Adrenal gland (tissue), 12 donors: ENCODE results near the gene IL17RD. TPM values are rescaled to one million over a fixed set of nuclear protein-coding genes. Genes with fewer than 3 reads are reported as not detected.

Experiments
- DNase-seq, 7 donors: peaks; one replicate each; pipeline ENCODE4 v3.0.0-alpha.2; 2019 to 2020
- H3K27ac ChIP-seq, 5 donors: fragments of 200-600 bp; sonication (generic) in 4 of 5; 1 replicate in 3 of 5; 2 replicates in 2 of 5; pipeline versions ENCODE4 v1.5.1 to v1.8.0; 2016 to 2020; ENCODE audit warnings: mild to moderate bottlenecking in 1 of 5
- H3K27me3 ChIP-seq: fragments of 200-600 bp; 2 replicates; pipeline ENCODE4 v1.8.0; 2021
- H3K36me3 ChIP-seq, 2 donors: fragments of 200-600 bp; replicated peaks in 1 of 2; 1 replicate in 1 of 2; 2 replicates in 1 of 2; pipeline versions ENCODE4 v1.5.1 to v1.8.0; 2018 to 2022
- H3K4me1 ChIP-seq, 2 donors: fragments of 200-600 bp; replicated peaks in 1 of 2; 1 replicate in 1 of 2; 2 replicates in 1 of 2; pipeline versions ENCODE4 v1.5.1 to v1.8.0; 2018 to 2021
- H3K4me3 ChIP-seq, 4 donors: fragments of 200-600 bp; sonication (generic) in 3 of 4; one replicate each; pipeline ENCODE4 v1.5.1; 2016 to 2018
- H3K9me3 ChIP-seq, 3 donors: fragments of 200-600 bp; sonication (generic) in 1 of 3; replicated peaks in 1 of 3; 1 replicate in 2 of 3; 2 replicates in 1 of 3; pipeline versions ENCODE4 v1.5.1 to v1.8.0; 2016 to 2021
- CTCF ChIP-seq, 6 experiments: fragments of 450-650 bp in 4 of 6; fragments of 200-600 bp in 2 of 6; sonication (generic) in 1 of 6; IDR thresholded peaks; 1 replicate in 5 of 6; 2 replicates in 1 of 6; pipeline versions ENCODE4 v1.5.1 to v1.8.0; 2016 to 2021; ENCODE audit warnings: antibody characterized with exemption in 6 of 6, mild to moderate bottlenecking in 2 of 6, moderate library complexity in 1 of 6
- POLR2A ChIP-seq, 2 donors: fragments of 450-650 bp; IDR thresholded peaks; one replicate each; pipeline ENCODE4 v1.6.1; 2017; ENCODE audit warnings: antibody characterized with exemption in 2 of 2, mild to moderate bottlenecking in 2 of 2, moderate library complexity in 1 of 2
- WGBS, 4 donors: extraction: QIAGEN DNeasy Blood & Tissue Kit in 2 of 4; methylation state at CpG; one replicate each; pipeline versions ENCODE4 v1.1.5 to v1.1.7; 2013 to 2017; 5-methylcytosine and 5-hydroxymethylcytosine counted together
- intact Hi-C, 2 donors: fragments of 100-400 bp; cut with DNase I; formaldehyde crosslinking; loops; one replicate each; pipeline versions ENCODE4 v1.14.1 to v1.15.0; 2022 to 2023
- polyA plus RNA-seq, 3 donors: library from polyadenylated mRNA; stranded (reverse); fragments of 200-250 nt in 2 of 3; fragments of 350-450 nt in 1 of 3; fragmentation: Illumina TruSeq in 1 of 3; extraction: RNeasy Lipid Tissue Mini Kit (QIAGEN cat#74804) in 1 of 3; gene quantifications; one replicate each; pipeline ENCODE4 v1.2.3, GENCODE V29; 2013 to 2014
- total RNA-seq, 9 donors: library from RNA; depleted of rRNA in 4 of 9; stranded (reverse); fragments of >200 nt in 4 of 9; fragments of 120-200 nt in 1 of 9; fragmentation: NEBNext Ultra II Directional in 1 of 9; extraction: Animal tissue kit (Norgen Biotek cat#: 25700) in 1 of 9; gene quantifications; one replicate each; pipeline versions ENCODE4 v1.1.0 to v1.2.4, GENCODE V29; 2013 to 2023
- donor health status: healthy with polysubstance abuse.
- donor health status: Bipolar disorder and iron deficiency.
- donor health status: DM: yes; HTN: yes; CAD: no.
- donor health status: DM: no; HTN: no; CAD: no.
- donor health status: DM: no; HTN: no; CAD: no.
- donor health status: DM: yes; HTN: yes; CAD: no.

Gene IL17RD
- total and polyA plus RNA-seq, 12 donors, result 0.44 to 7.1 (median 1.5) TPM

DNA sequence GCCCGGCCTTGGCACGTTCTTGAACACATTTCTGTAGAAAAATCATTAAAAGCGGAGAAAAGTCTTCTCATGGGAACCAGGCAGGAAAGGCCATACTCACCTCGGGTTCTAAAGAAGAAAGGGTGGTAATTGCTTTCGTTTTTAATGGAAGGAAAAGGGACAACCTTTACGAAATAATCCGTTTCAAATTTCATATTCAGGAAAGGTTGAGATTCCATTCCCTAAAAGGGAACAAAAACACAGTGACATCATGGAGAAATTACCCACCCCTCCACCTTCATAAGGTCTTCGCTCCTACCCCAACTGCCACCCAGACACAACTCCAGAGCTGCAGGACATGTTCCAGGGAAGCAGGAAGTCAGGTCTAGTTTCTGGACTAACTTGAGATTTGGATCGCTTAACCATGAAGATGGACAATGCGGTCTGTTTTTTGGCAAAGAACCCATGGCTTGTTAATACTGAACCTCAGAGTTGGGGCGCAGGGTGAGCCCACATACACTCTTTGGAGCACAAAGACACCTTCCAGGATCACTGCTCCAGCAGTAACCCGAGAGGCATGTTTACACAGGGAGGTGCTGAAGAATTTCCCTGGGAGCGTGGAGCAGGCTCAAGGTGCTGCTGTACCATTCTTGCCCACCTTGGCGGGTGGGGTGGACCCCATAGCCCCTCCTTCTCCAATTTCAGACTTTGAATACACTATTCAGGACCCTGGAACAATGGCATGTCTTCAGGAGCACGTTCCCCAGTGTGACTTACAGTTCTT lies 55.5 kb downstream of the IL17RD start:
- no peak overlapping the region for H3K4me3 ChIP-seq
- H3K27ac ChIP-seq, result no peak overlapping the region
- H3K27me3 ChIP-seq, result no peaks in the 10 kb centered on the region
- 88 to 93% (median 91%) methylated on average over 15 of the region's 15 CpGs for WGBS, 4 donors
- no peak for TF ChIP-seq CTCF (IDR thresholded peaks at IDR 0.05)
- TF ChIP-seq POLR2A (IDR thresholded peaks at IDR 0.05), result no peak
- intact Hi-C loops, result no loop called here
- no peaks in the 10 kb centered on the region for H3K9me3 ChIP-seq
- H3K36me3 ChIP-seq, result no peaks in the 10 kb centered on the region
- peaks cover 0 to 6% of the 10 kb centered on the region in 2 donors for H3K4me1 ChIP-seq
- no peak for DNase-seq

GRCh38 chr3:57108684-57109083 lies 56.5 kb downstream of the IL17RD start:
- no peaks in the 10 kb centered on the region for H3K36me3 ChIP-seq
- H3K27ac ChIP-seq, result no peak overlapping the region
- H3K4me3 ChIP-seq, result no peak overlapping the region
- intact Hi-C loops, result no loop called here
- WGBS, 4 donors, result 92 to 96% (median 92%) methylated on average over 8 of the region's 8 CpGs
- no peaks in the 10 kb centered on the region for H3K27me3 ChIP-seq
- no peaks in the 10 kb centered on the region for H3K9me3 ChIP-seq
- H3K4me1 ChIP-seq, result peaks cover 0 to 6% of the 10 kb centered on the region in 2 donors
- no peak for DNase-seq
- no peak for TF ChIP-seq POLR2A (IDR thresholded peaks at IDR 0.05)
- TF ChIP-seq CTCF (IDR thresholded peaks at IDR 0.05), result no peak

DNA sequence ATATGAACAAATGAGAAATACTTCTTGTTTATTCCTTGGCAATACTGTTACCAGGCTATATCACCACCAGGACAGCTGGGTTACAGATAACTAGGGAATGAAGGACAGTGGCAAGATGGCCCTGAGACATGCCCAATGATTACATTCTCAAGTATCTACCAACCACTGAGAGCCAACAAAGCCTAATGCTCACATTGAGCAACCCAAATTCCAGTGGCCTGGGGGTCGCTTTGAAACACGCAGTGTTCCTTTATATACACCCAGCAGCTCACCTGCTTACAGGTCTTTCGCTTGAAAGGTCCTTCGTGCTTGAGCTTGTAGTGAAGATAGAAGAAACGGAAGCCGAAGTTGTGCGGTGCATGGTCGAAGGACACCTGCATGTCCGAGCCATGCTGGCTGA lies 59.6 kb downstream of the IL17RD start:
- no peaks in the 10 kb centered on the region for H3K4me1 ChIP-seq
- H3K4me3 ChIP-seq, result no peak overlapping the region
- no peaks in the 10 kb centered on the region for H3K36me3 ChIP-seq
- no peaks in the 10 kb centered on the region for H3K27me3 ChIP-seq
- WGBS, 4 donors, result 94 to 95% (median 95%) methylated on average over 9 of the region's 9 CpGs
- no peak for DNase-seq
- H3K27ac ChIP-seq, result no peak overlapping the region
- TF ChIP-seq CTCF (IDR thresholded peaks at IDR 0.05) (no peak), POLR2A (IDR thresholded peaks at IDR 0.05) (no peak)
- intact Hi-C loops, result no loop called here
- H3K9me3 ChIP-seq, result no peaks in the 10 kb centered on the region

- WGBS, 4 donors, result 10 to 15% (median 13%) methylated on average over 7 of the region's 7 CpGs
- peaks cover 0 to 5% of the 10 kb centered on the region in 2 donors for H3K4me1 ChIP-seq
- no peaks in the 10 kb centered on the region for H3K27me3 ChIP-seq
- no peaks in the 10 kb centered on the region for H3K9me3 ChIP-seq
- TF ChIP-seq POLR2A (IDR thresholded peaks at IDR 0.05) (no peak), CTCF (IDR thresholded peaks at IDR 0.05) (peak; percentile 86 to 93 (median 91))
- H3K4me3 ChIP-seq, result no peak overlapping the region
- intact Hi-C loops, result loop anchor here in 1 of 2 donors (5.0 kb wide), 1 partner anchor 62 kb away; no protein-coding TSS in a partner anchor
- peak; percentile 73 to 92 (median 78) for DNase-seq
- H3K27ac ChIP-seq, result no peak overlapping the region
- no peaks in the 10 kb centered on the region for H3K36me3 ChIP-seq
These were observed 65.0 kb downstream of the IL17RD start for GRCh38 chr3:57100046-57100695.
